ENCODE data around the gene TNMD. TPM values are rescaled to one million over a fixed set of nuclear protein-coding genes. Genes with fewer than 3 reads are reported as not detected.

TNMD gene
- total and polyA plus RNA-seq, 2 of the 4 experiments (the other 2 are of a cell fraction): not detected

GRCh38 chrX:100609591-100609990, 24.9 kb downstream of the TNMD start:
- no peak overlapping the region for H4K91ac ChIP-seq (ENCODE audit: insufficient read depth, low read depth, low read length)
- H3K56ac ChIP-seq (ENCODE audit: extremely low read depth, insufficient read depth, low read length): no peak overlapping the region
- BruUV-seq (replicated peaks): no TSS peak
- no peak overlapping the region for H2AFZ ChIP-seq (replicated peaks; ENCODE audit: low read length, poor library complexity)
- no peak overlapping the region for H4K5ac ChIP-seq (ENCODE audit: low read depth, low read length)
- intact Hi-C loops (cut with micrococcal nuclease): no loop called here
- H2BK20ac ChIP-seq (ENCODE audit: low read depth, low read length): no peak overlapping the region
- H3K27me3 ChIP-seq (ENCODE audit: control insufficient read depth, insufficient read depth, low read length): peaks cover 3% of the 10 kb centered on the region
- H3K9ac ChIP-seq (ENCODE audit: low read depth, low read length): no peak overlapping the region
- no peak overlapping the region for H3K4me2 ChIP-seq (ENCODE audit: low read depth, low read length)
- no peak overlapping the region for H2AK9ac ChIP-seq (replicated peaks; ENCODE audit: low read depth, low read length, poor library complexity)
- in situ Hi-C loops (cut with MboI; ENCODE audit: low sequenced_read_pairs): no loop called here
- DNase-seq (no peak), ATAC-seq (ENCODE audit: low read depth) (no peak)
- WGBS, 2 experiments (ENCODE audit: extremely low coverage in 2 of 2, insufficient read length in 1 of 2): no CpG with 5 or more reads among the region's 1 CpG
- no peaks in the 10 kb centered on the region for H3K9me1 ChIP-seq (ENCODE audit: insufficient read depth, low read length)
- no peak overlapping the region for H3K23ac ChIP-seq (ENCODE audit: low read depth, low read length)
- H3K27ac ChIP-seq (ENCODE audit: insufficient read depth, low read length): no peak overlapping the region
- H2AK5ac ChIP-seq (ENCODE audit: low read depth, low read length): no peak overlapping the region
- H3K4me1 ChIP-seq (ENCODE audit: control insufficient read depth, insufficient read depth, low read length): no peaks in the 10 kb centered on the region
- TF ChIP-seq CTCF (conservative IDR thresholded peaks at IDR 0.05; ENCODE audit: low read depth, low read length) (0 out of 2 replicates have a peak, but pooled peaks have one; percentile 6), NFE2L2 (IDR thresholded peaks at IDR 0.05; ENCODE audit: low read depth, low read length) (no peak)
- dilution Hi-C loops (cut with HindIII; ENCODE audit: low sequenced_read_pairs, unreplicated experiment): no loop called here
- H4K8ac ChIP-seq (ENCODE audit: low read depth in 2 of 2, low read length in 2 of 2): no peak overlapping the region
- H3K4ac ChIP-seq (ENCODE audit: low read depth, low read length): no peak overlapping the region
- H2BK120ac ChIP-seq (ENCODE audit: low read depth, low read length): no peak overlapping the region
- no peaks in the 10 kb centered on the region for H4K20me1 ChIP-seq (ENCODE audit: insufficient read depth, low read length)
- no peak overlapping the region for H2BK5ac ChIP-seq (ENCODE audit: low read depth, low read length, poor library complexity, severe bottlenecking)
- H3K14ac ChIP-seq (replicated peaks; ENCODE audit: low read depth, low read length): no peak overlapping the region
- no peak overlapping the region for H2BK15ac ChIP-seq (ENCODE audit: low read depth, low read length)
- POLR2A ChIA-PET (ENCODE audit: unreplicated experiment): no interaction called here
- no peaks in the 10 kb centered on the region for H3K9me3 ChIP-seq (ENCODE audit: control insufficient read depth, insufficient read depth, low read length)
- H3K18ac ChIP-seq (ENCODE audit: low read depth, low read length): no peak overlapping the region
- CTCF ChIA-PET: interaction anchor here (0.6 to 1.1 kb wide), 3 partner anchors 25 to 672 kb away, joined by 4 to 7 read pairs (median 4); no protein-coding TSS in a partner anchor
- H3K36me3 ChIP-seq (ENCODE audit: control insufficient read depth, insufficient read depth, low read length): no peaks in the 10 kb centered on the region
- H3K4me3 ChIP-seq (ENCODE audit: insufficient read depth, low read depth, low read length): no peak overlapping the region
- H3K79me1 ChIP-seq (ENCODE audit: low read depth in 1 of 2, low read length in 2 of 2): no peaks in the 10 kb centered on the region

All from IMR-90 (cell line).